HepG2 (cell line): ENCODE measurements around the gene MAP3K5. TPM values are rescaled to one million over a fixed set of nuclear protein-coding genes. Genes with fewer than 3 reads are reported as not detected.

Experiments
- ATAC-seq: fragments of 200-7000 bp; cut with Tn5 transposase; 3 replicates; pipeline ENCODE4 v1.9.1; 2020; ENCODE audit warnings: mild to moderate bottlenecking, moderate library complexity
- BruUV-seq: library from RNA; stranded (reverse); fragments of 400-500 nt; replicated peaks from 2 replicates; lab custom pipeline; 2021; lab: Mats Ljungman, UMichigan
- CTCF ChIA-PET: fragments of 300-600 bp; formaldehyde crosslinking; extraction: SDS; loops from one replicate; lab custom pipeline; 2021; ENCODE audit warnings: low total read pairs, inconsistent platforms, low intra/inter-chr PET ratio; lab: Yijun Ruan, JAX
- POLR2A ChIA-PET: fragments of 350-600 bp; sonication (Branson Sonifier 250); formaldehyde crosslinking; loops from one replicate; lab custom pipeline; 2020; ENCODE audit warnings: antibody characterized with exemption, inconsistent platforms; lab: Yijun Ruan, JAX
- DNase-seq: peaks from one replicate; pipeline ENCODE4 v3.0.0-alpha.2; 2015; ENCODE audit warnings: low spot score
- FAIRE-seq: peaks from 3 replicates; lab custom pipeline; 2011; peaks lifted over from hg19 to GRCh38; lab: Jason Lieb, UNC
- H2AFZ ChIP-seq: one replicate; pipeline ENCODE4 v1.6.1; 2011; ENCODE audit warnings: low read length, inconsistent platforms
- H3K27ac ChIP-seq: fragments of 300-600 bp; 3 replicates; pipeline ENCODE4 v1.8.0; 2011; ENCODE audit warnings: mixed run types, mild to moderate bottlenecking, mixed read lengths, low read length, inconsistent platforms; ENCODE audit not compliant: insufficient read depth; ENCODE audit errors: extremely low read length
- H3K27me3 ChIP-seq, 2 experiments: fragments of 200-600 bp in 1 of 2; 2 replicates in 1 of 2; 3 replicates in 1 of 2; pipeline versions ENCODE4 v1.6.0 to v1.8.0; 2011; ENCODE audit warnings: low read length in 2 of 2, mild to moderate bottlenecking in 2 of 2, moderate library complexity in 2 of 2, inconsistent platforms in 1 of 2; ENCODE audit not compliant: insufficient read depth in 2 of 2, control insufficient read depth in 1 of 2
- H3K36me3 ChIP-seq, 2 experiments: fragments of 200-600 bp in 1 of 2; replicated peaks in 1 of 2; 2 replicates in 1 of 2; 3 replicates in 1 of 2; pipeline versions ENCODE4 v1.5.1 to v1.8.0; 2011; ENCODE audit warnings: low read length in 2 of 2, inconsistent platforms in 1 of 2; ENCODE audit not compliant: insufficient read depth in 2 of 2, control insufficient read depth in 1 of 2
- H3K4me1 ChIP-seq: 2 replicates; pipeline ENCODE4 v1.5.1; 2012; ENCODE audit warnings: low read length, inconsistent platforms; ENCODE audit not compliant: insufficient read depth
- H3K4me2 ChIP-seq: 2 replicates; pipeline ENCODE4 v1.6.0; 2011; ENCODE audit warnings: low read depth, low read length, inconsistent platforms
- H3K4me3 ChIP-seq, 3 experiments: fragments of 200-600 bp in 1 of 3; sonication (generic), shearing (Covaris generic) in 1 of 3; replicated peaks in 1 of 3; 2 replicates each; pipeline ENCODE4 v1.5.1; 2011 to 2016; ENCODE audit warnings: low read length in 3 of 3, inconsistent platforms in 2 of 3, low read depth in 2 of 3, mild to moderate bottlenecking in 2 of 3, control low read depth in 1 of 3, mixed read lengths in 1 of 3; ENCODE audit not compliant: insufficient read depth in 1 of 3
- H3K79me2 ChIP-seq: one replicate; pipeline ENCODE4 v1.6.1; 2011; ENCODE audit warnings: low read length, inconsistent platforms; ENCODE audit not compliant: insufficient read depth
- H3K9ac ChIP-seq: 2 replicates; pipeline ENCODE4 v1.6.0; 2011; ENCODE audit warnings: mild to moderate bottlenecking, low read depth, low read length, inconsistent platforms; ENCODE audit not compliant: insufficient read depth
- H3K9me3 ChIP-seq: 2 replicates; pipeline ENCODE4 v1.5.1; 2012; ENCODE audit warnings: mild to moderate bottlenecking, low read length
- H4K20me1 ChIP-seq: 2 replicates; pipeline ENCODE4 v1.6.0; 2011; ENCODE audit warnings: inconsistent platforms, mild to moderate bottlenecking, low read length, moderate library complexity; ENCODE audit not compliant: insufficient read depth
- CBX1 ChIP-seq: IDR thresholded peaks from one replicate; pipeline ENCODE4 v1.6.1; 2016; ENCODE audit warnings: antibody characterized with exemption, low read depth
- EP300 ChIP-seq, 3 experiments: sonication (generic) in 1 of 3; formaldehyde crosslinking in 1 of 3; IDR thresholded peaks; 2 replicates each; pipeline versions ENCODE4 v1.5.1 to v1.6.1; 2011 to 2020; ENCODE audit warnings: low read depth in 2 of 3, low read length in 2 of 3, borderline replicate concordance in 1 of 3, improper control_type of control experiment in 1 of 3, mild to moderate bottlenecking in 1 of 3, missing genetic modification reagents in 1 of 3, moderate library complexity in 1 of 3
- ETV6 ChIP-seq: sonication (generic); formaldehyde crosslinking; conservative IDR thresholded peaks from 2 replicates; pipeline ENCODE4 v1.4.0; 2020; ENCODE audit warnings: missing genetic modification reagents
- HIVEP1 ChIP-seq: sonication (generic); formaldehyde crosslinking; IDR thresholded peaks from 2 replicates; pipeline ENCODE4 v1.4.0; 2020; ENCODE audit warnings: mild to moderate bottlenecking, missing genetic modification reagents
- KLF6 ChIP-seq: IDR thresholded peaks from 2 replicates; pipeline ENCODE4 v1.8.0; 2016; ENCODE audit warnings: missing biosample characterization, missing genetic modification reagents
- POLR2AphosphoS5 ChIP-seq: IDR thresholded peaks from 2 replicates; pipeline ENCODE4 v1.6.1; 2012; ENCODE audit warnings: low read depth, low read length
- RAD21 ChIP-seq: fragments of 450-650 bp; formaldehyde crosslinking; IDR thresholded peaks from 2 replicates; pipeline ENCODE4 v1.5.0; 2020; ENCODE audit warnings: mild to moderate bottlenecking
- RBM39 ChIP-seq: fragments of 200-400 bp; formaldehyde crosslinking; IDR thresholded peaks from one replicate; pipeline ENCODE4 v1.6.1; 2018; ENCODE audit warnings: antibody characterized with exemption, mild to moderate bottlenecking, low read depth, low read length; ENCODE audit not compliant: poor library complexity, severe bottlenecking
- SMYD3 ChIP-seq: sonication (generic); formaldehyde crosslinking; IDR thresholded peaks from 2 replicates; pipeline ENCODE4 v1.8.1; 2023; ENCODE audit warnings: mild to moderate bottlenecking, missing genetic modification reagents
- TBX3 ChIP-seq: fragments of 450-650 bp; IDR thresholded peaks from 2 replicates; pipeline ENCODE4 v1.6.1; 2017; ENCODE audit warnings: antibody characterized with exemption, mild to moderate bottlenecking, inconsistent platforms, borderline replicate concordance
- TP53 ChIP-seq: sonication (generic); formaldehyde crosslinking; conservative IDR thresholded peaks from 2 replicates; pipeline ENCODE4 v1.4.0; 2020; ENCODE audit warnings: missing genetic modification reagents
- ZFP1 ChIP-seq: IDR thresholded peaks from 2 replicates; pipeline ENCODE4 v1.6.1; 2016
- ZNF260 ChIP-seq: sonication (generic); formaldehyde crosslinking; IDR thresholded peaks from 2 replicates; pipeline ENCODE4 v1.4.0; 2020; ENCODE audit warnings: missing genetic modification reagents, low read depth, mild to moderate bottlenecking, borderline replicate concordance
- ZNF263 ChIP-seq: sonication (generic); formaldehyde crosslinking; IDR thresholded peaks from 2 replicates; pipeline ENCODE4 v1.4.0; 2020; ENCODE audit warnings: missing genetic modification reagents
- ZNF407 ChIP-seq: sonication (generic); formaldehyde crosslinking; IDR thresholded peaks from one replicate; pipeline ENCODE4 v1.5.1; 2020; ENCODE audit warnings: mild to moderate bottlenecking, missing genetic modification reagents; ENCODE audit errors: not compliant biosample characterization
- ZSCAN30 ChIP-seq: sonication (generic); formaldehyde crosslinking; IDR thresholded peaks from 2 replicates; pipeline ENCODE4 v1.5.0; 2020; ENCODE audit warnings: mild to moderate bottlenecking, missing genetic modification reagents
- WGBS: methylation state at CpG from one replicate; pipeline ENCODE4 v1.1.6; 2017; ENCODE audit warnings: low lambda C conversion rate; 5-methylcytosine and 5-hydroxymethylcytosine counted together
- in situ Hi-C: cut with HindIII; loops from 2 replicates; pipeline ENCODE4 v1.10.0; 2017; ENCODE audit warnings: low pct_unique_long_range_greater_than_20kb; ENCODE audit not compliant: extremely low pct_ligation_motif_present
- intact Hi-C: fragments of 100-400 bp; cut with micrococcal nuclease; formaldehyde crosslinking; loops from one replicate; pipeline ENCODE4 v1.10.0; 2022; ENCODE audit not compliant: unreplicated experiment
- polyA plus RNA-seq, 8 experiments: library from polyadenylated mRNA; depleted of rRNA in 3 of 8; stranded (reverse) in 7 of 8; unstranded in 1 of 8; fragments of >200 nt; fragmentation: Illumina TruSeq in 4 of 8; extraction: Trizol in 4 of 8; gene quantifications; 2 replicates each; pipeline versions ENCODE4 v1.2.1 to v1.2.3, GENCODE V29; 2011 to 2016; ENCODE audit warnings: low read depth in 4 of 8, missing spikeins in 1 of 8, mixed read lengths in 1 of 8; ENCODE audit not compliant: insufficient read depth in 1 of 8
- total RNA-seq, 5 experiments: library from RNA; depleted of rRNA; stranded (reverse); fragments of >200 nt; fragmentation: Illumina TruSeq; extraction: Trizol; gene quantifications; 2 replicates each; pipeline ENCODE4 v1.2.3, GENCODE V29; 2016; ENCODE audit warnings: low read depth in 1 of 5

The MAP3K5 gene
- total and polyA plus RNA-seq, 2 of the 13 experiments (the other 11 are each of a cell fraction or from before 2014, with no cell fraction given), result not detected

DNA sequence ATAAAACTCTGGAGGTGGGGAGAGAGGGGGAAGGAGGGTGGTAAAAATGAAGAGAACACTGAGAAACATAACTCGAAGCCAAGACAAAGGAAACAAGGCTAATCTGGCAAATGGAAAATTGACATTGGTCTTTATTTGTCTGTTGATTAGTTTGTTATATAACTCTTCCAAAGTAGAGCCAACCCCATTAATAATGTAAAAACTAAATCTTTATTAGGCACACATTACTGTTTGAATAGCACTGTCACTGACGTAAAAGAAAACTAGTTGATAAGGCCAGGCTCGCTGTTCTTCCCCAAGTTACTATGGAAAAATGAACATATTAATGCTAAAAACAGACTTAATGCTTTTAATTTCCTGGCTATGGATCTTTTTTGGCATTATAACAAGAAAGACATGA, 110.0 kb downstream of the MAP3K5 start:
- POLR2A ChIA-PET, result no interaction called here
- no peak for ATAC-seq

DNA sequence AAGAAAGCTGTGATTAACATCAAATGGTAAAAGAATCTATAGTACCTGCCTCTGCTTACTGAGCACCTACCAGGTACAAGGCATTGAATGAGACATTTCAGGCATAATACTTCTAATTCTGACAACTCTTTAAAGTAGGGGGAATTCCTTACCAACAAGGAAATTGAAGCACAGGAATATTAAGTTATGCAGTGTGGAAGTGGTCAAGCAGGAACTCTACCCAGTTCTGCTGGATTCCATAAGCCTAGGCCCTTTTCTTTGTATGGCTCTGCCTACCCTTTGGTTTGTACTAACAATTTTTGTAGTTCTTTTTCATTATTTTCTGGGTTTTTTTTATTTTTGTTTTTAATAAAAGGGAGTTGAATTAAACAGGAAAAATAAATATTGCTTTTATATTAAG, 114.5 kb downstream of the MAP3K5 start:
- H3K4me2 ChIP-seq, result no peak overlapping the region
- intact Hi-C loops, result no loop called here
- ChIA-PET POLR2A (no interaction called here), CTCF (no interaction called here)
- no TSS peak for BruUV-seq
- H3K36me3 ChIP-seq, result no peaks in the 10 kb centered on the region
- no peaks in the 10 kb centered on the region for H3K4me1 ChIP-seq
- H3K27ac ChIP-seq, result no peak overlapping the region
- no peaks in the 10 kb centered on the region for H4K20me1 ChIP-seq
- TF ChIP-seq ZNF407 (CRISPR knock-in tag), result no peak
- in situ Hi-C loops, result no loop called here
- no peak overlapping the region for H3K9ac ChIP-seq
- H3K27me3 ChIP-seq, result 0 out of 5 replicates have a peak, but pooled peaks cover 0 to 2% of the 10 kb centered on the region in 2 experiments
- no peak for DNase-seq
- no peak overlapping the region for H2AFZ ChIP-seq
- no peak for ATAC-seq
- H3K9me3 ChIP-seq, result no peaks in the 10 kb centered on the region
- no peak for FAIRE-seq
- H3K79me2 ChIP-seq, result no peaks in the 10 kb centered on the region
- no peak overlapping the region for H3K4me3 ChIP-seq

More for the DNA sequence above, 110.0 kb downstream of the MAP3K5 start:
- Histone ChIP-seq H3K27ac (no peak overlapping the region), H3K9ac (no peak overlapping the region), H3K4me1 (no peaks in the 10 kb centered on the region), H3K36me3 (no peaks in the 10 kb centered on the region), H3K4me2 (no peak overlapping the region), H3K79me2 (no peaks in the 10 kb centered on the region), H4K20me1 (no peaks in the 10 kb centered on the region), H3K27me3 (no peaks in the 10 kb centered on the region), H2AFZ (no peak overlapping the region), H3K4me3 (no peak overlapping the region), H3K9me3 (no peaks in the 10 kb centered on the region)
- CTCF ChIA-PET, result no interaction called here
- in situ Hi-C loops (no loop called here), intact Hi-C loops (no loop called here)
- no TSS peak for BruUV-seq
- TF ChIP-seq KLF6 (CRISPR knock-in tag) (no peak), TBX3 (no peak), POLR2AphosphoS5 (no peak), ZSCAN30 (CRISPR knock-in tag) (no peak), TP53 (CRISPR knock-in tag) (no peak), ZNF260 (CRISPR knock-in tag) (no peak), HIVEP1 (no peak), ZFP1 (CRISPR knock-in tag) (no peak), RAD21 (CRISPR knock-in tag) (no peak), ZNF263 (no peak), CBX1 (no peak), ETV6 (CRISPR knock-in tag) (no peak), RBM39 (no peak), EP300 (IDR thresholded peaks at IDR 0.05; ENCODE audit: low read depth in 2 of 2, low read length in 2 of 2) (no peak), EP300 (CRISPR knock-in tag; IDR thresholded peaks at IDR 0.05; ENCODE audit: borderline replicate concordance) (no peak), SMYD3 (CRISPR knock-in tag) (no peak)
- DNase-seq (no peak), FAIRE-seq (no peak)
- 25% methylated on average over 3 of the region's 3 CpGs for WGBS
